ENCODE results near the gene FXYD3. TPM values are rescaled to one million over a fixed set of nuclear protein-coding genes. Genes with fewer than 3 reads are reported as not detected.

The FXYD3 gene
- total RNA-seq, 1 experiment from 2014 or later, result 6.9 TPM

GRCh38 chr19:35136977-35137702 is 21.5 kb downstream of the FXYD3 start:
- Mint-ChIP-seq H3K36me3 (ENCODE audit: insufficient read depth, unreplicated experiment) (no peaks in the 10 kb centered on the region), H3K4me1 (ENCODE audit: insufficient read depth, unreplicated experiment) (peaks cover 12% of the 10 kb centered on the region), H3K4me3 (ENCODE audit: unreplicated experiment) (no peak overlapping the region), H3K27ac (ENCODE audit: low read depth, unreplicated experiment) (no peak overlapping the region), H3K27me3 (ENCODE audit: insufficient read depth, unreplicated experiment) (peaks cover 6% of the 10 kb centered on the region), H3K9me3 (ENCODE audit: unreplicated experiment) (no peaks in the 10 kb centered on the region)
- intact Hi-C loops (cut with micrococcal nuclease), result no loop called here
- DNase-seq (ENCODE audit: unreplicated experiment), result no peak
- ChIA-PET CTCF (interaction anchor here (0.6 to 5.5 kb wide), 23 partner anchors 8 to 748 kb away, joined by 3 to 91 read pairs (median 7); partner anchors contain the start of gene FXYD3), POLR2A (interaction anchor here (0.6 to 3.8 kb wide), 4 partner anchors 9 to 50 kb away, joined by 3 to 27 read pairs (median 12); partner anchors contain the start of gene FXYD3)
- no TSS peak for BruUV-seq (replicated peaks)
- TF ChIP-seq CTCF (IDR thresholded peaks at IDR 0.05; ENCODE audit: unreplicated experiment), result no peak

- intact Hi-C loops (cut with micrococcal nuclease), result no loop called here
- ChIA-PET CTCF (interaction anchor here (2.0 to 5.5 kb wide), 5 partner anchors 42 to 93 kb away, joined by 6 to 80 read pairs (median 38); no protein-coding TSS in a partner anchor), POLR2A (no interaction called here)
- H3K27me3 Mint-ChIP-seq (ENCODE audit: insufficient read depth, unreplicated experiment), result peaks cover 9% of the 10 kb centered on the region
- H3K36me3 Mint-ChIP-seq (ENCODE audit: insufficient read depth, unreplicated experiment), result no peaks in the 10 kb centered on the region
- H3K27ac Mint-ChIP-seq (ENCODE audit: low read depth, unreplicated experiment), result peak within 1 kb of the TSS; percentile 21
- H3K4me1 Mint-ChIP-seq (ENCODE audit: insufficient read depth, unreplicated experiment), result peaks cover 12% of the 10 kb centered on the region
- H3K9me3 Mint-ChIP-seq (ENCODE audit: unreplicated experiment), result no peaks in the 10 kb centered on the region
- H3K4me3 Mint-ChIP-seq (ENCODE audit: unreplicated experiment), result no peak within 1 kb of the TSS
- TF ChIP-seq CTCF (IDR thresholded peaks at IDR 0.05; ENCODE audit: unreplicated experiment), result no peak
- no peak for DNase-seq (ENCODE audit: unreplicated experiment)
- no TSS peak for BruUV-seq (replicated peaks)
Measured at GRCh38 chr19:35138305-35138892, 22.8 kb downstream of the FXYD3 start, which contains the start of gene FXYD1. Gene FXYD1 (plus strand): TSS chr19:35138824. CDS start chr19:35140080, 1,256 bp downstream.

- Mint-ChIP-seq H3K27me3 (ENCODE audit: insufficient read depth, unreplicated experiment) (peaks cover 19% of the 10 kb centered on the region), H3K4me3 (ENCODE audit: unreplicated experiment) (no peak overlapping the region), H3K36me3 (ENCODE audit: insufficient read depth, unreplicated experiment) (no peaks in the 10 kb centered on the region), H3K27ac (ENCODE audit: low read depth, unreplicated experiment) (no peak overlapping the region), H3K9me3 (ENCODE audit: unreplicated experiment) (no peaks in the 10 kb centered on the region), H3K4me1 (ENCODE audit: insufficient read depth, unreplicated experiment) (peaks cover 15% of the 10 kb centered on the region)
- intact Hi-C loops (cut with micrococcal nuclease), result loop anchor here (10.0 kb wide), 1 partner anchor 324 kb away; no protein-coding TSS in a partner anchor
- POLR2A ChIA-PET, result interaction anchor here (0.8 to 1.3 kb wide), 2 partner anchors 19 to 107 kb away, joined by 3 to 4 read pairs; no protein-coding TSS in a partner anchor
- no TSS peak for BruUV-seq (replicated peaks)
- no peak for DNase-seq (ENCODE audit: unreplicated experiment)
- CTCF ChIA-PET, result interaction anchor here (0.5 to 2.0 kb wide), 5 partner anchors 43 to 139 kb away, joined by 3 to 6 read pairs (median 4); no protein-coding TSS in a partner anchor
- no peak for TF ChIP-seq CTCF (IDR thresholded peaks at IDR 0.05; ENCODE audit: unreplicated experiment)
Measured at GRCh38 chr19:35140207-35140961, 24.8 kb downstream of the FXYD3 start.
